UCSD-AML1 (cell line): ENCODE data around the gene CXCR4.
"Not testable (repeated sequence)": the region's sequence is repeated elsewhere in the genome, so short reads cannot be mapped to it uniquely, and the experiment has no call there.

Source experiments
- DNase-seq: peaks from one replicate; lab custom pipeline; 2025; ENCODE audit not compliant: unreplicated experiment; lab: John Stamatoyannopoulos, UW

Gene CXCR4

DNA sequence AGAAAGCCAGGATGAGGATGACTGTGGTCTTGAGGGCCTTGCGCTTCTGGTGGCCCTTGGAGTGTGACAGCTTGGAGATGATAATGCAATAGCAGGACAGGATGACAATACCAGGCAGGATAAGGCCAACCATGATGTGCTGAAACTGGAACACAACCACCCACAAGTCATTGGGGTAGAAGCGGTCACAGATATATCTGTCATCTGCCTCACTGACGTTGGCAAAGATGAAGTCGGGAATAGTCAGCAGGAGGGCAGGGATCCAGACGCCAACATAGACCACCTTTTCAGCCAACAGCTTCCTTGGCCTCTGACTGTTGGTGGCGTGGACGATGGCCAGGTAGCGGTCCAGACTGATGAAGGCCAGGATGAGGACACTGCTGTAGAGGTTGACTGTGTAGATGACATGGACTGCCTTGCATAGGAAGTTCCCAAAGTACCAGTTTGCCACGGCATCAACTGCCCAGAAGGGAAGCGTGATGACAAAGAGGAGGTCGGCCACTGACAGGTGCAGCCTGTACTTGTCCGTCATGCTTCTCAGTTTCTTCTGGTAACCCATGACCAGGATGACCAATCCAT is 2.7 kb downstream of the CXCR4 start:
- no peak for DNase-seq

- DNase-seq, result no peak
Observed at GRCh38 chr2:136114382-136114781, 3.6 kb downstream of the CXCR4 start.

- DNase-seq, result no peak
Observed at GRCh38 chr2:136113209-136113971, 4.6 kb downstream of the CXCR4 start.

- DNase-seq, result no peak
Observed at GRCh38 chr2:136112317-136113208, 5.4 kb downstream of the CXCR4 start.

DNA sequence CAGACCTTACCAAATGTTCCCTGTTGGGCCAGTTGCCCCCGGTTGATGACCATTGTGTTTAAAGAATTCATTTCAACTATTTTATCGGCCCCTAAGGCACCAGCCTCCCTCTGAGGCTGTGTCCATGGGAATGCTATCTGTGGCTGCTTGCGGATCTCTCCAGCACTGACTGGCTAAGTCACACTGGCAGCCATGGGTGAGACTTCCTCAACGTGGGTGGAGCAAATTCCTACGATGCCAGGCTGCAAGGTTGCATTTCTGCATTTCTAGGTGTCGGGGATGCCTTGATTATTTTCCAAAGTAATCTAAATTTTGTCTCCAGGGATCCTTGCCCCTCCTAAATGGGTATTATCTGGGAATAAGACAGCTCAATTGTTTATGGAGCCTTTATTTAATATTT is 6.2 kb downstream of the CXCR4 start:
- no peak for DNase-seq

DNA sequence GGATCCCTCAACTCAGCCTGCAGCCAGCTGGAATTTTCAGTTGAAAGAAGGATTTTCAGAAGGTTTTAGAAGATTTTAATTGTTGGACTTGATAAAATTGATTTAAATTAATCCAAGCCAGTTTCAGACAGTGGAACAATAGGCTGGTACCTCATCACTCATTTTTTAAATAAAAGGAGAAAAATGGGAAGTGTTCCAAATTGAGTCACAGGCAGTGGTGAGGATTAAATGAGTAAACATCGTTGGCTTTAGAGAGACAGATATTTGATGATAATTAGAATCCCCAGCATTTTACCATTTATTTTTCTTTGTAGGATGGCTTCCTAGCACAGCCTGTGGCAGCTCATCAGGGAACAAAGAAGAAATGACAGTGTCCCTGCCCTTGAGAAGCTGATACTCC is 7.4 kb downstream of the CXCR4 start:
- no peak for DNase-seq

DNA sequence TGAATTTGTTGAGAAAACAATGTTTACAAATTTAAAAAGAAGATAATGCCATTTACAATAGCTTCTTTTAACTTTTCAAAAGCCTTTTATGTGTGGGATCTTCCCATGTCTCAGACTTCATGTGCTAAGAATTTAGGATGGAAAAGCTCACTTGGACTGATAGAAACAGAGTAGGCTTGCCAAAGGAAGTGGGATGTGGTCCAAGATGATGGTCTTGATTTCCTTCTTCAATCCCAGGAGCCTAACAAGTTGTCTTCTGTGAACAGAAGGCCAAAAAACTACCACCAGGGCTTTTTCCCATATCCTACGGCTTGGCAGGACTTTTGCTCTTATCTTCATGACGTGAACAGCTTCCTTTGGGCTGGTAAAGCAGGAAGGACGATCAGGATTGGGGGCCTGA is 9.5 kb downstream of the CXCR4 start:
- DNase-seq, result no peak

- no peak for DNase-seq
Observed at GRCh38 chr2:136107051-136108033, 10.6 kb downstream of the CXCR4 start.

DNA sequence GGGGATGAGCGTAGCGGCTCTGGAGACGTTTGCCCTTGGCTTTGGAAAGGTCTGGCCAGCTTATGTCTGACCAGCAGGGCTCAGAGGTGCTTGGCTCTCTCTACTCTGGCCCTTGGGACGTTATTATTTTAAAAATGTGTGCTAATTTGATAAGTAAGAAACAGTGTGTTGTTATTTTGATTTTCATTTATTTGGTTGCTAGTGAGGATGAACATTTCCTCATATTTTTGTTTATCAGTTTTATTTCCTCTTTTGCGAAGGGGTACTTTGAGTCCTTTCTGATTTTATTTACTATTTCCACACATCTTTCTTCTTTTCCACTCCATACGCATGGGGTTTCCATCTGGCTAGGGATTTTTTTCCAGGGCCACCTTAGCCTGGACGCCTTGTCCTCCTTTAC is 11.4 kb downstream of the CXCR4 start:
- DNase-seq, result no peak

DNA sequence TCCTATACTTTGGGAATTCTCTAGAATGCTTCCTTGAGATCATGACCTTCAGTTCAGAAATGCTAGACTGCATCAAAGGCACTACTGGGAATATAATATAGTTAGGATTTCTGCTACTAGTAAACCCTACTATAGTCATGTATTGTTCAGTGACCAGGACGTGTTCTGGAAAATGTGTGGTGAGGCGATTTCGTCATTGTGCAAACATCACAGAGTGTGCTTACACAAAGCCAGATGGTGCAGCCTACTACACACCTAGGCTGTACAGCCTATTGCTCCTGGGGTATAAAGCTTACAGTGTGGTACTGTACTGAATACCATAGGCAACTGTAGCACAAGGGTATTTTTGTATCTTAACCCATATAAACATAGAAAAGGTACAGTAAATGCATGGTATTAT is 13.0 kb downstream of the CXCR4 start:
- DNase-seq, result no peak

DNA sequence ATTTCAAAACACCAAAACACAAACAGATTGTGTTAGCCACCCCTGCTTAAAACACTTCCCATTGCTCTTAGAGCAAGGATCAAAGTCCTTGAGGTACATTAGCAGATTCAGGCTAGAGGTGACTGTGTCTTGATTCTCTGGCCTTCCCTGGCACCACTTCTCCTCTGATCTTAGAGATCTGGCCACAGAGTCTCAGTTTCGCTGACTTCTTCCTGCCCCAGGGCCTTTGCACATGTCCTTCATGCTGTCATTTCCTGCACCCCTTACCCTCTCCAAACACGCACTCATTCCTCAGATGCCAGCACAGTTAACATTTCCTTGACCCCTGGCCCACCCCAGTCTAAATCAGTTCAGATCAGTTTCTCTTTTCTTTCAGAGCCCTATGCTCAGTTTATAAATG is 16.9 kb downstream of the CXCR4 start:
- DNase-seq, result no peak

DNA sequence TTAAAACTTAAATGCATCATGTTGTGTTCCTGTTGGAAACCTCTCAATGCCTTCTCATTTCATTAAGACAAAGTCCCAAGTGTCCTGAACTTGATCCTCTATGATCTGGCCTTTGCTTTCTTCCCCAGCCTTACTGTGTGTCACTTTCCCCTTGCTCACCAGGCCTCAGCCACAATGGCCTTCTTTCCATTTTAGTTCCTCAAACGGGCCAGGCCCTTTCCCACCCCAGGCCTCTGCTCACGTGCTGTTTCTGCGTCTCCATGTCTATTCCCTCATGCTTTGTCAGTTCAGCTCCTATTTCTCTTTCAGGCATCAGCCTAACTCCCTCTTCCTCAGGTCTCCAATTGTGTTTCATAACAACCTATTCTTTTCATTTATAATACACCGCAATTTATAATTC is 19.5 kb downstream of the CXCR4 start:
- DNase-seq, result no peak

GRCh38 chr2:136093583-136093982 is 24.4 kb downstream of the CXCR4 start:
- no peak for DNase-seq

DNA sequence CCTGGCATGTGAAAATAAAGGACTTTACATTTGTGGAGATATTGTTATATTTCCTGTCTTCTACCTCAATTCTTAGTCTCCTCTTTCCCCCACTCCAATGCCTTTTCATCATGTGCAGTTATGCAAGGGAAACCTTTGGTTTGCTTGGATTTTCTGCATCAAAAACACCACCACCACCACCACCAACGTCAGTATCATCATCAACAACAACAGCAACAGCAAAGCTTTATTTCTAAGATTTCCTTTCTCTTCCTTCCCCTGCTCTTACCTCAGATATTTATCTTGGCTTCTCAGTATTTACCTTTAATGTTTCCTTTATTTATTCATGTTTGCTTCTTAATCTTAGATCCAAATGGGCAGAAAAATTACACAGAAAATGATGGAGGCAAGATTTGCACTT is 26.1 kb downstream of the CXCR4 start:
- DNase-seq, result no peak

- DNase-seq, result not testable (repeated sequence)
Observed at GRCh38 chr2:136087901-136088460, 30.0 kb downstream of the CXCR4 start.

DNA sequence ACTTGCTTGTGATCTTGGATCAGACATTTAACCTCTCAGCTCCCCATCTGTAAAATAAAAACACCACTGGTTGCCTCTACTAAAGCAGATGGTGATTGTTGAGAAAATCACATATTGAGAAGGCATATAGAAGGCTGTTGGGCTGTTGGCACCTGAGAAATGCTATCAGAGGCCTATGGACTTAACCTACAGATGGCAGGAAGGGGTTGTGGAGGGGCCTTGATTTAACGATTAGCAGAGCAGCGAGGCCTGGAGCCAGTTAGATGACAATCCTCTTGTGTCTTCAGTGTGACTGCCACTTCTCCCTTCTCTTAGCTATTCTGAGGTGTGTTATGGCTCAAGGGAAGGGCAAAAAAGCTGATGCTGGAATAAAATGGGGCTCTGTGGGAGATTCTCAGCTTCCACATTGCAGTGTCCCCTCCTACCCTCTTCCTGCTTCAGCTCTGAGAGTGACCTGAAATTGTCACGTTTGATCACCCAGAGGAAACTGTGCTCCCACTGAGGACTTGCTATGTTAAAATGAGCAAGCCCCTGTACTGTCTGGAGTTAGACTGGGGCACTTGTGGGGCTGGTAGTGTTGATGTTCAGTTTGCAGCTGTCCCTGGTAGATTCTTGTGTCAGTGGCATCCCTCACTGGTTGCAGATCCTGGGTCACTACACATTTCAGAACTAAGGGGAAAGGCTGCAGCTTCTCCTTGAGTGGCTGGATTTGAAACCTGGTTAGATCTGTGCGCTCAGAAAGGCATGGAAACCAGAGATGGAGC is 31.5 kb downstream of the CXCR4 start:
- DNase-seq, result no peak

DNA sequence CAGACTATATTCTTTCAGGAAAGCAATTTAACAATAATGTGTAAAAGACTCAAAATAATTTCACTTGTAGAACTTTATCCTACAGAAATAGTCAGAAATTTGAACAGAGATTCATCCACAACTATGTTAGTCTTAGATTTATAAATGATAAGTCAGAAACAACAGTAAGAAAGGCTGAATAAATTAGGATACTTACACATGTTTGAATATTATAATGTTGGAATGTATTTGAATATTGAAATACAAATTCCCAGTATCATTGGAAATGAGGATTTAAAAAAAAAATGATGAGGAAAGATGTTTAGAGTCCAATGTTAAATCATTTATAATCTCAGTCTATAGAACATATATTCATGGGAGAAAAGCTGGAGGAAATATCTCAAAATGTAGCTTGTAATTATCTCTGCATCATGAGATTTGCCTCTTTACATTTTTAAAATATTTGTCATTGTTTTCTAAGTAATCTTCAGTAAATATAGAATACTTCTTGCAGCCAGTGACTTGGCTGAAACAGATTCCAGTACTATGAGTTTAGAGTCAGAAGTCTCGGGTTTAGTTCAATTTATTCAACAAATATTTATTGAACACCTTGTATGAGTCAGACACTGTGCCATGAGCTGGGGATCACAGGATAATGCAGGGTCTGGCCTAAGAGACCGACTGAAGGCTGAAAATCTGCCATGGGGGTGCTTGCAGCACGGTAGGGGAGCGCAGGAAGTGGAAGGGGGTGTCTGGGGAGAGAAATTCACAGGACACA is 32.3 kb downstream of the CXCR4 start:
- no peak for DNase-seq

DNA sequence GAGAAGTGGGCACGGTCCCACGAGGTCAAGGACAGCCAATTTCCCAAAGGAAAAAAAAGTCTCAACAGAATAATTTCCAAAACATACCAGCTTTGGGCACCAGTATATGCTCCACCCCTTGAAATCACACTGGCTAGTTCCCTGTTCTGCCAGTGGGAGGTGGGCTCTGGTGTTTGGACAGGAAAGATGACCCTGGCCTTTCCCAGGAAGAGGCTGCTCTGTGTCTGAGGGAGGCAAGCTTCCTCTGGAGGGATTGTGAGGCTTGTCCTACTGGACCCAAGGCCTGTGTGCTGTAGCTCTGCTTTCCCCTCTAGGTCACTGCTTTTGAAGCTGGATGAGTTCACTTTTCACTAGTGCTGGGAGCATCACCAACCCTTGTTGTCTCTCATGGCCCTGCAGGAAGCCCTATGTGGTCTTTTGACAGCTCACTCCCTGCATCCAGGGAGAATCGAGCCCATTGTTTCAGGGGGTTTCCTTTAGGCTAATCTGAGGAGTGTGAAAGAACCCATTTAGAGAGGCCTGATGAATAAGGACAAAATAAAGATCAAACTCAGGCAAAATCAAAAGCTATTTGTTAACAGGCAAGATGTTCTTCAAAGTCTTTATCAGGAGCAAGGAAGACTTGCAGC is 36.3 kb downstream of the CXCR4 start:
- no peak for DNase-seq

GRCh38 chr2:136080114-136080513 is 37.8 kb downstream of the CXCR4 start:
- DNase-seq, result no peak
